Left colon (tissue), 2 donors: ENCODE results near the gene CMC1. TPM values are rescaled to one million over a fixed set of nuclear protein-coding genes. Genes with fewer than 3 reads are reported as not detected.
"Not testable (repeated sequence)": the region's sequence is repeated elsewhere in the genome, so short reads cannot be mapped to it uniquely, and the experiment has no call there.

Experiments used
- ATAC-seq: fragments of 200-7000 bp; cut with Tn5 transposase; one replicate; pipeline ENCODE4 v1.9.1; 2020; ENCODE audit warnings: mild to moderate bottlenecking, moderate library complexity
- DNase-seq, 2 donors: peaks; one replicate each; pipeline ENCODE4 v3.0.0-alpha.2; 2020
- intact Hi-C, 2 donors: fragments of 100-400 bp; cut with DNase I in 1 of 2; cut with micrococcal nuclease in 1 of 2; formaldehyde crosslinking; loops; one replicate each; pipeline versions ENCODE4 v1.11.2 to v1.14.0; 2022; cut with DNase I, micrococcal nuclease
- long read RNA-seq: library from polyadenylated mRNA; unstranded; transcript quantifications from one replicate; pipeline ENCODE4 v2.0.0, GENCODE V29; 2021
- total RNA-seq, 2 donors: library from RNA; stranded (reverse); fragmentation: NEBNext Ultra II Directional; extraction: Animal tissue kit (Norgen Biotek cat#: 25700); gene quantifications; one replicate each; pipeline ENCODE4 v1.2.1, GENCODE V29; 2021
- donor health status: DM: no; HTN: no; CAD: no.
- donor health status: DM: yes; HTN: yes; CAD: no.

The CMC1 gene
- total RNA-seq: 10 to 100 TPM; 24.3 to 36.0 TPM
- long read RNA-seq, full-length matches to known transcripts: 23 of 32 reads
- long read RNA-seq, partial matches to known transcripts: 0 of 32 reads
- long read RNA-seq, other reads (novel, unspliced or antisense): 9 of 32 reads

GRCh38 chr3:28241221-28242160 is at the start of gene CMC1:
Gene CMC1 (plus strand): TSS chr3:28241619. CDS start chr3:28241794, 175 bp downstream.
- peak; percentile 99 for DNase-seq
- intact Hi-C loops: no loop called here

GRCh38 chr3:28198161-28198560 is 43.3 kb upstream of the CMC1 start:
- no peak for ATAC-seq
- intact Hi-C loops: no loop called here
- no peak for DNase-seq

More at GRCh38 chr3:28241221-28242160, at the start of gene CMC1:
- ATAC-seq: peak; percentile 98

GRCh38 chr3:28198974-28199373 is 42.4 kb upstream of the CMC1 start:
- DNase-seq (no peak), ATAC-seq (no peak)
- intact Hi-C loops: no loop called here

- intact Hi-C loops, ATAC-seq, DNase-seq: not testable (repeated sequence)
These were observed 41.8 kb upstream of the CMC1 start for GRCh38 chr3:28199643-28200042.

GRCh38 chr3:28200366-28200848 is 41.0 kb upstream of the CMC1 start:
- DNase-seq, intact Hi-C loops, ATAC-seq: not testable (repeated sequence)

- no peak for DNase-seq
- intact Hi-C loops: no loop called here
These were observed 34.9 kb upstream of the CMC1 start for GRCh38 chr3:28206479-28206878.

GRCh38 chr3:28207000-28207733 is 34.3 kb upstream of the CMC1 start:
- ATAC-seq (no peak), DNase-seq (no peak)
- intact Hi-C loops: no loop called here

More at GRCh38 chr3:28206479-28206878, 34.9 kb upstream of the CMC1 start:
- no peak for ATAC-seq

- intact Hi-C loops: no loop called here
- ATAC-seq (no peak), DNase-seq (no peak)
These were observed 30.3 kb upstream of the CMC1 start for GRCh38 chr3:28210968-28211713.

GRCh38 chr3:28212681-28213080 is 28.7 kb upstream of the CMC1 start:
- intact Hi-C loops: no loop called here
- DNase-seq: no peak
- no peak for ATAC-seq

- no peak for DNase-seq
- intact Hi-C loops: no loop called here
These were observed 26.0 kb upstream of the CMC1 start for GRCh38 chr3:28215407-28215806.

GRCh38 chr3:28218071-28218916 is 23.1 kb upstream of the CMC1 start:
- ATAC-seq (no peak), DNase-seq (no peak)
- intact Hi-C loops: no loop called here

More at GRCh38 chr3:28215407-28215806, 26.0 kb upstream of the CMC1 start:
- no peak for ATAC-seq

GRCh38 chr3:28218917-28219198 is 22.6 kb upstream of the CMC1 start:
- no peak for ATAC-seq
- intact Hi-C loops: no loop called here
- no peak for DNase-seq

GRCh38 chr3:28224430-28224829 is 17.0 kb upstream of the CMC1 start:
- intact Hi-C loops: no loop called here
- DNase-seq (no peak), ATAC-seq (no peak)

- intact Hi-C loops: no loop called here
These were observed 15.4 kb upstream of the CMC1 start for GRCh38 chr3:28226020-28226419.

GRCh38 chr3:28228623-28229022 is 12.8 kb upstream of the CMC1 start:
- ATAC-seq (no peak), DNase-seq (no peak)
- intact Hi-C loops: no loop called here

More at GRCh38 chr3:28226020-28226419, 15.4 kb upstream of the CMC1 start:
- ATAC-seq (no peak), DNase-seq (no peak)

- ATAC-seq (no peak), DNase-seq (no peak)
- intact Hi-C loops: no loop called here
These were observed 8.8 kb upstream of the CMC1 start for GRCh38 chr3:28232659-28233058.

- no peak for ATAC-seq
- DNase-seq: no peak
- intact Hi-C loops: no loop called here
These were observed 7.0 kb upstream of the CMC1 start for GRCh38 chr3:28234454-28234853.

GRCh38 chr3:28239108-28239507 is 2.3 kb upstream of the CMC1 start:
- intact Hi-C loops: no loop called here
- no peak for DNase-seq
- no peak for ATAC-seq
